GM23338 (cell line): ENCODE results near the gene KLHDC8B.

Experiments
- CREB1 ChIP-seq: fragments of 250-450 bp; sonication (Bioruptor Pico); IDR thresholded peaks from 2 replicates; pipeline ENCODE4 v1.5.0; 2020; ENCODE audit warnings: low read depth, mild to moderate bottlenecking, moderate library complexity
- CTCF ChIP-seq, 2 experiments: fragments of 200-600 bp in 1 of 2; sonication (generic) in 1 of 2; conservative IDR thresholded peaks; 2 replicates each; pipeline versions ENCODE4 v1.5.1 to v1.6.1; 2016 to 2017; ENCODE audit warnings: antibody characterized with exemption in 2 of 2, low read depth in 2 of 2, mild to moderate bottlenecking in 2 of 2, moderate library complexity in 1 of 2
- EZH2 ChIP-seq: fragments of 200-600 bp; sonication (generic); IDR thresholded peaks from one replicate; pipeline ENCODE4 v1.8.0; 2017; ENCODE audit warnings: antibody characterized with exemption, mild to moderate bottlenecking, low read depth; ENCODE audit not compliant: unreplicated experiment
- EZH2phosphoT487 ChIP-seq: fragments of 200-600 bp; sonication (generic); IDR thresholded peaks from one replicate; pipeline ENCODE4 v1.8.1; 2018; ENCODE audit warnings: antibody characterized with exemption; ENCODE audit not compliant: unreplicated experiment
- JUNB ChIP-seq: IDR thresholded peaks from one replicate; pipeline ENCODE4 v1.6.1; 2016; ENCODE audit warnings: antibody characterized with exemption; ENCODE audit not compliant: unreplicated experiment
- NANOG ChIP-seq: IDR thresholded peaks from 2 replicates; pipeline ENCODE4 v1.6.1; 2016; ENCODE audit warnings: antibody characterized with exemption, borderline replicate concordance
- POLR2AphosphoS5 ChIP-seq: IDR thresholded peaks from 2 replicates; pipeline ENCODE4 v1.6.1; 2016; ENCODE audit warnings: antibody characterized with exemption, low read depth
- ZNF331 ChIP-seq: fragments of 250-450 bp; sonication (Bioruptor Pico); IDR thresholded peaks from 2 replicates; pipeline ENCODE4 v1.5.0; 2020; ENCODE audit warnings: low read depth, mild to moderate bottlenecking, moderate library complexity
- TF ChIP-seq, protein P1 (sequence below): IDR thresholded peaks from one replicate; pipeline ENCODE4 v1.6.1; 2018; ENCODE audit warnings: antibody characterized with exemption; ENCODE audit not compliant: unreplicated experiment
- TF ChIP-seq, protein P2 (sequence below): fragments of 250-450 bp; sonication (Bioruptor Pico); IDR thresholded peaks from 2 replicates; pipeline ENCODE4 v1.5.0; 2020; ENCODE audit warnings: mild to moderate bottlenecking, moderate library complexity

DNA sequence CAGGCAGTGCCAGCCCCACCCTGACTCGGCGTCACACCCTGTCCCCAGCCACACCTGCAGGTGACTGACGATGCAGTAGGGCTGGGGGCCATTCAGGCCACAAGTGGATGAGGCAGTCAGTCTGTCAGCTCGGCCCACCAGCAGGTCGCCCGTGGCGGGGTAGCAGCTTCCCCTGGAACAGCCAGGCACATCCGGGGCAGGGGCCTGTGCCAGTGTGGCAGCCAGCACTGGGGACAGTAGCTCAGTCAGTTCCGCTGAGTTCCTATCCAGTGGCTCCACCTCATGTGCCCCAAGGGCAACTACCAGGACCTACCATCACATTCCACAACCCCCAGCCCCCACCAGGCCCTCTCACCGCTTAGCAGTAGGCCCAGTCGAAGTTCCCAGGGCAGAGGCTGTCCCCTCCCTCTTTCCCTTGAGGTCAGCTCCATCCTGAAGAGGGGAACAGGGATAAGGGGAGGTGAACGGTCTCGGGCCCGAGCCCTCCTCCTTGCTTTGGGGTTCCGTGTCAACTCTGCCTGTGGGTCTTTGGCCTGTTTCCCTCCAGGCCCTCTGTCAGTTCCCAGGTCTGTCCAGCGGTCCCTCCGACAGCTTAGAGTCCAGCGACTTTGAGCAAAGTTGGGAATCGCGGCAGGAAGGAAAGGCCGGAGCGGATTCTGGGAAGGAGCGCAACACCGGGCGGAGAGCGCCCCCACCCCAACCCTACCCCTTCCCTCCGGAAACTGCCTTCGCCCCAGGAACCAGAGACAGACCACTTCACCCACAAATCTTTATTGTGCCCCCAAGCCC lies 38.8 kb upstream of the KLHDC8B start, which contains the start of gene LAMB2:
- TF ChIP-seq CTCF (conservative IDR thresholded peaks at IDR 0.05; ENCODE audit: low read depth in 2 of 2) (peak in 1 of 2 experiments; percentile 20; a peak in 1 of 4 replicates), ZNF331 (CRISPR knock-in tag) (no peak), CREB1 (CRISPR knock-in tag) (no peak), EZH2 (no peak), POLR2AphosphoS5 (no peak), EZH2phosphoT487 (no peak), JUNB (no peak), NANOG (no peak)
- TF ChIP-seq, protein P1, sequence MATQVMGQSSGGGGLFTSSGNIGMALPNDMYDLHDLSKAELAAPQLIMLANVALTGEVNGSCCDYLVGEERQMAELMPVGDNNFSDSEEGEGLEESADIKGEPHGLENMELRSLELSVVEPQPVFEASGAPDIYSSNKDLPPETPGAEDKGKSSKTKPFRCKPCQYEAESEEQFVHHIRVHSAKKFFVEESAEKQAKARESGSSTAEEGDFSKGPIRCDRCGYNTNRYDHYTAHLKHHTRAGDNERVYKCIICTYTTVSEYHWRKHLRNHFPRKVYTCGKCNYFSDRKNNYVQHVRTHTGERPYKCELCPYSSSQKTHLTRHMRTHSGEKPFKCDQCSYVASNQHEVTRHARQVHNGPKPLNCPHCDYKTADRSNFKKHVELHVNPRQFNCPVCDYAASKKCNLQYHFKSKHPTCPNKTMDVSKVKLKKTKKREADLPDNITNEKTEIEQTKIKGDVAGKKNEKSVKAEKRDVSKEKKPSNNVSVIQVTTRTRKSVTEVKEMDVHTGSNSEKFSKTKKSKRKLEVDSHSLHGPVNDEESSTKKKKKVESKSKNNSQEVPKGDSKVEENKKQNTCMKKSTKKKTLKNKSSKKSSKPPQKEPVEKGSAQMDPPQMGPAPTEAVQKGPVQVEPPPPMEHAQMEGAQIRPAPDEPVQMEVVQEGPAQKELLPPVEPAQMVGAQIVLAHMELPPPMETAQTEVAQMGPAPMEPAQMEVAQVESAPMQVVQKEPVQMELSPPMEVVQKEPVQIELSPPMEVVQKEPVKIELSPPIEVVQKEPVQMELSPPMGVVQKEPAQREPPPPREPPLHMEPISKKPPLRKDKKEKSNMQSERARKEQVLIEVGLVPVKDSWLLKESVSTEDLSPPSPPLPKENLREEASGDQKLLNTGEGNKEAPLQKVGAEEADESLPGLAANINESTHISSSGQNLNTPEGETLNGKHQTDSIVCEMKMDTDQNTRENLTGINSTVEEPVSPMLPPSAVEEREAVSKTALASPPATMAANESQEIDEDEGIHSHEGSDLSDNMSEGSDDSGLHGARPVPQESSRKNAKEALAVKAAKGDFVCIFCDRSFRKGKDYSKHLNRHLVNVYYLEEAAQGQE, result no peak
- TF ChIP-seq, protein P2, sequence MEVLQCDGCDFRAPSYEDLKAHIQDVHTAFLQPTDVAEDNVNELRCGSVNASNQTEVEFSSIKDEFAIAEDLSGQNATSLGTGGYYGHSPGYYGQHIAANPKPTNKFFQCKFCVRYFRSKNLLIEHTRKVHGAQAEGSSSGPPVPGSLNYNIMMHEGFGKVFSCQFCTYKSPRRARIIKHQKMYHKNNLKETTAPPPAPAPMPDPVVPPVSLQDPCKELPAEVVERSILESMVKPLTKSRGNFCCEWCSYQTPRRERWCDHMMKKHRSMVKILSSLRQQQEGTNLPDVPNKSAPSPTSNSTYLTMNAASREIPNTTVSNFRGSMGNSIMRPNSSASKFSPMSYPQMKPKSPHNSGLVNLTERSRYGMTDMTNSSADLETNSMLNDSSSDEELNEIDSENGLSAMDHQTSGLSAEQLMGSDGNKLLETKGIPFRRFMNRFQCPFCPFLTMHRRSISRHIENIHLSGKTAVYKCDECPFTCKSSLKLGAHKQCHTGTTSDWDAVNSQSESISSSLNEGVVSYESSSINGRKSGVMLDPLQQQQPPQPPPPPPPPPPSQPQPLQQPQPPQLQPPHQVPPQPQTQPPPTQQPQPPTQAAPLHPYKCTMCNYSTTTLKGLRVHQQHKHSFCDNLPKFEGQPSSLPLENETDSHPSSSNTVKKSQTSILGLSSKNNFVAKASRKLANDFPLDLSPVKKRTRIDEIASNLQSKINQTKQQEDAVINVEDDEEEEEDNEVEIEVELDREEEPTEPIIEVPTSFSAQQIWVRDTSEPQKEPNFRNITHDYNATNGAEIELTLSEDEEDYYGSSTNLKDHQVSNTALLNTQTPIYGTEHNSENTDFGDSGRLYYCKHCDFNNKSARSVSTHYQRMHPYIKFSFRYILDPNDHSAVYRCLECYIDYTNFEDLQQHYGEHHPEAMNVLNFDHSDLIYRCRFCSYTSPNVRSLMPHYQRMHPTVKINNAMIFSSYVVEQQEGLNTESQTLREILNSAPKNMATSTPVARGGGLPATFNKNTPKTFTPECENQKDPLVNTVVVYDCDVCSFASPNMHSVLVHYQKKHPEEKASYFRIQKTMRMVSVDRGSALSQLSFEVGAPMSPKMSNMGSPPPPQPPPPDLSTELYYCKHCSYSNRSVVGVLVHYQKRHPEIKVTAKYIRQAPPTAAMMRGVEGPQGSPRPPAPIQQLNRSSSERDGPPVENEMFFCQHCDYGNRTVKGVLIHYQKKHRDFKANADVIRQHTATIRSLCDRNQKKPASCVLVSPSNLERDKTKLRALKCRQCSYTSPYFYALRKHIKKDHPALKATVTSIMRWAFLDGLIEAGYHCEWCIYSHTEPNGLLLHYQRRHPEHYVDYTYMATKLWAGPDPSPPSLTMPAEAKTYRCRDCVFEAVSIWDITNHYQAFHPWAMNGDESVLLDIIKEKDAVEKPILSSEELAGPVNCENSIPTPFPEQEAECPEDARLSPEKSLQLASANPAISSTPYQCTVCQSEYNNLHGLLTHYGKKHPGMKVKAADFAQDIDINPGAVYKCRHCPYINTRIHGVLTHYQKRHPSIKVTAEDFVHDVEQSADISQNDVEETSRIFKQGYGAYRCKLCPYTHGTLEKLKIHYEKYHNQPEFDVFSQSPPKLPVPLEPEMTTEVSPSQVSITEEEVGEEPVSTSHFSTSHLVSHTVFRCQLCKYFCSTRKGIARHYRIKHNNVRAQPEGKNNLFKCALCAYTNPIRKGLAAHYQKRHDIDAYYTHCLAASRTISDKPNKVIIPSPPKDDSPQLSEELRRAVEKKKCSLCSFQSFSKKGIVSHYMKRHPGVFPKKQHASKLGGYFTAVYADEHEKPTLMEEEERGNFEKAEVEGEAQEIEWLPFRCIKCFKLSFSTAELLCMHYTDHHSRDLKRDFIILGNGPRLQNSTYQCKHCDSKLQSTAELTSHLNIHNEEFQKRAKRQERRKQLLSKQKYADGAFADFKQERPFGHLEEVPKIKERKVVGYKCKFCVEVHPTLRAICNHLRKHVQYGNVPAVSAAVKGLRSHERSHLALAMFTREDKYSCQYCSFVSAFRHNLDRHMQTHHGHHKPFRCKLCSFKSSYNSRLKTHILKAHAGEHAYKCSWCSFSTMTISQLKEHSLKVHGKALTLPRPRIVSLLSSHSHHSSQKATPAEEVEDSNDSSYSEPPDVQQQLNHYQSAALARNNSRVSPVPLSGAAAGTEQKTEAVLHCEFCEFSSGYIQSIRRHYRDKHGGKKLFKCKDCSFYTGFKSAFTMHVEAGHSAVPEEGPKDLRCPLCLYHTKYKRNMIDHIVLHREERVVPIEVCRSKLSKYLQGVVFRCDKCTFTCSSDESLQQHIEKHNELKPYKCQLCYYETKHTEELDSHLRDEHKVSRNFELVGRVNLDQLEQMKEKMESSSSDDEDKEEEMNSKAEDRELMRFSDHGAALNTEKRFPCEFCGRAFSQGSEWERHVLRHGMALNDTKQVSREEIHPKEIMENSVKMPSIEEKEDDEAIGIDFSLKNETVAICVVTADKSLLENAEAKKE, result no peak
